ENCODE measurements around the gene YIF1B. TPM values are rescaled to one million over a fixed set of nuclear protein-coding genes. Genes with fewer than 3 reads are reported as not detected.
A peak's percentile ranks its signal among the peaks of the same experiment; 100 is the strongest.

YIF1B gene
- total RNA-seq, 1 experiment from 2014 or later, result 73.2 TPM

DNA sequence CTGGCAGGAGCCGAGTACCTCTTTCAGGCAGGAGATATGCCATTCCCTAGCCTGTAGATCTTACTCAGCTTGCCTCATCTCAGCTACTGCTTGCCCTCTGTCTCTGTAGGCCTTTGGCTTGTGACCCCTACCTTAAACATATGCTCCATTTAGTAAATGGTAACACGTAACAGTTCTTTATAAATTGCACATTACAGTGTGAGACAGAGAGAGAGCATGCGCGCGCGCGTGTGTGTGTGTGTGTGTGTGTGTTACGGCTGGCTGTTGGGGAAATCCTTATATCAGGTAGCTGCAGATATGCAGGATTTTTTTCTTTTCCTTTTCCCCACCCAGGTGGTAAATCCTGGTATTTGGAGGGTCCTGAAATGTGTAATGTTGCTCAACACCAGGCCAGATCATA, 47.2 kb downstream of the YIF1B start:
- Histone ChIP-seq H3K27ac (ENCODE audit: insufficient read length, low read depth, low read length) (no peak overlapping the region), H2BK120ac (ENCODE audit: low read depth, low read length, poor library complexity, severe bottlenecking) (no peak overlapping the region), H2AFZ (ENCODE audit: low read length) (no peak overlapping the region), H2BK12ac (ENCODE audit: insufficient read length, low read depth, low read length) (no peak overlapping the region), H2BK20ac (ENCODE audit: low read depth, low read length, poor library complexity, severe bottlenecking) (no peak overlapping the region), H3K4me1 (ENCODE audit: insufficient read depth, low read length) (peaks cover 12% of the 10 kb centered on the region; the same call in 1 of the 2 replicates), H3K14ac (ENCODE audit: insufficient read depth, low read length) (no peak overlapping the region), H3K56ac (ENCODE audit: insufficient read length, low read depth, low read length) (no peak overlapping the region), H3K27me3 (ENCODE audit: insufficient read depth, low read length) (no peaks in the 10 kb centered on the region), H4K5ac (ENCODE audit: insufficient read length, low read depth, low read length) (no peak overlapping the region), H2BK15ac (ENCODE audit: low read depth, low read length) (no peak overlapping the region), H4K91ac (ENCODE audit: insufficient read length, low read depth, low read length) (no peak overlapping the region), H4K8ac (replicated peaks; ENCODE audit: insufficient read length, low read depth, low read length) (no peak overlapping the region), H4K20me1 (ENCODE audit: control insufficient read depth, insufficient read depth, insufficient read length) (no peaks in the 10 kb centered on the region), H3K9ac (ENCODE audit: extremely low read depth, insufficient read length, low read length) (no peak overlapping the region), H3K9me3 (ENCODE audit: control insufficient read depth, low read depth, low read length) (no peaks in the 10 kb centered on the region), H3K23me2 (ENCODE audit: insufficient read length, low read depth, low read length, poor library complexity, severe bottlenecking) (peaks cover 11% of the 10 kb centered on the region), H3K18ac (ENCODE audit: insufficient read length, low read depth, low read length) (no peak overlapping the region), H3K79me1 (ENCODE audit: insufficient read depth, low read depth, low read length, poor library complexity, severe bottlenecking) (peaks cover 17% of the 10 kb centered on the region), H3K4me2 (ENCODE audit: insufficient read depth, insufficient read length, low read length) (no peak overlapping the region), H3K4ac (ENCODE audit: low read depth, low read length) (no peak overlapping the region), H2AK5ac (ENCODE audit: insufficient read length, low read length) (no peak overlapping the region), H2BK5ac (ENCODE audit: insufficient read length, low read length) (no peak overlapping the region), H3T11ph (ENCODE audit: low read length) (no peak overlapping the region), H3K79me2 (ENCODE audit: insufficient read depth, low read length) (peaks cover 45% of the 10 kb centered on the region), H3K23ac (ENCODE audit: insufficient read length, low read depth, low read length) (no peak overlapping the region)
- Mint-ChIP-seq H3K4me1 (peaks cover 58 to 60% of the 10 kb centered on the region in 2 experiments), H3K4me3 (peak overlapping the region in 1 of 2 experiments; percentile 100; a peak in 2 of 5 replicates), H3K36me3 (ENCODE audit: insufficient read depth in 1 of 3, low read depth in 3 of 3) (peaks cover 2 to 20% (median 19%) of the 10 kb centered on the region in 3 experiments; a peak in 5 of 7 replicates), H3K9me3 (no peaks in the 10 kb centered on the region; a peak in 2 of 5 replicates), H3K27me3 (ENCODE audit: low read depth) (no peaks in the 10 kb centered on the region), H3K27ac (peak overlapping the region; percentile 38 to 94 (median 74); a peak in 2 of 7 replicates)
- TF ChIP-seq, protein P1, sequence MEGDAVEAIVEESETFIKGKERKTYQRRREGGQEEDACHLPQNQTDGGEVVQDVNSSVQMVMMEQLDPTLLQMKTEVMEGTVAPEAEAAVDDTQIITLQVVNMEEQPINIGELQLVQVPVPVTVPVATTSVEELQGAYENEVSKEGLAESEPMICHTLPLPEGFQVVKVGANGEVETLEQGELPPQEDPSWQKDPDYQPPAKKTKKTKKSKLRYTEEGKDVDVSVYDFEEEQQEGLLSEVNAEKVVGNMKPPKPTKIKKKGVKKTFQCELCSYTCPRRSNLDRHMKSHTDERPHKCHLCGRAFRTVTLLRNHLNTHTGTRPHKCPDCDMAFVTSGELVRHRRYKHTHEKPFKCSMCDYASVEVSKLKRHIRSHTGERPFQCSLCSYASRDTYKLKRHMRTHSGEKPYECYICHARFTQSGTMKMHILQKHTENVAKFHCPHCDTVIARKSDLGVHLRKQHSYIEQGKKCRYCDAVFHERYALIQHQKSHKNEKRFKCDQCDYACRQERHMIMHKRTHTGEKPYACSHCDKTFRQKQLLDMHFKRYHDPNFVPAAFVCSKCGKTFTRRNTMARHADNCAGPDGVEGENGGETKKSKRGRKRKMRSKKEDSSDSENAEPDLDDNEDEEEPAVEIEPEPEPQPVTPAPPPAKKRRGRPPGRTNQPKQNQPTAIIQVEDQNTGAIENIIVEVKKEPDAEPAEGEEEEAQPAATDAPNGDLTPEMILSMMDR (conservative IDR thresholded peaks at IDR 0.05), result no peak
- no peak for DNase-seq
- WGBS (ENCODE audit: extremely low coverage, insufficient read length, low lambda C conversion rate), result no CpG with 5 or more reads among the region's 8 CpGs
